H1 (cell line): Measurements from ENCODE around the gene THAP4.

Source experiments
- BCL11A ChIP-seq, 2 experiments: IDR thresholded peaks; one replicate each; pipeline ENCODE4 v1.6.1; 2011; ENCODE audit warnings: low read depth in 2 of 2, low read length in 2 of 2, mild to moderate bottlenecking in 2 of 2
- CEBPB ChIP-seq: IDR thresholded peaks from 2 replicates; pipeline ENCODE4 v1.6.1; 2012; ENCODE audit warnings: low read depth, low read length
- EP300 ChIP-seq, 2 experiments: IDR thresholded peaks; 1 replicate in 1 of 2; 2 replicates in 1 of 2; pipeline ENCODE4 v1.6.1; 2011 to 2012; ENCODE audit warnings: low read depth in 2 of 2, low read length in 2 of 2, mild to moderate bottlenecking in 2 of 2, borderline replicate concordance in 1 of 2, inconsistent platforms in 1 of 2, moderate library complexity in 1 of 2
- HDAC6 ChIP-seq: IDR thresholded peaks from one replicate; pipeline ENCODE4 v1.7.1; 2012; ENCODE audit warnings: low read depth, mild to moderate bottlenecking, inconsistent platforms, low read length, moderate library complexity
- JUN ChIP-seq: IDR thresholded peaks from 2 replicates; pipeline ENCODE4 v1.6.1; 2011; ENCODE audit warnings: low read depth, mild to moderate bottlenecking, improper control_type of control experiment, low read length
- POLR2A ChIP-seq, 2 experiments: IDR thresholded peaks; 1 replicate in 1 of 2; 2 replicates in 1 of 2; pipeline ENCODE4 v1.6.1; 2011; ENCODE audit warnings: low read depth in 2 of 2, low read length in 2 of 2, mild to moderate bottlenecking in 2 of 2; ENCODE audit errors: control extremely low read depth in 1 of 2
- POLR2AphosphoS5 ChIP-seq: IDR thresholded peaks from 2 replicates; pipeline ENCODE4 v1.6.1; 2011; ENCODE audit warnings: low read depth, low read length
- RAD21 ChIP-seq, 2 experiments: IDR thresholded peaks in 1 of 2; conservative IDR thresholded peaks in 1 of 2; 2 replicates each; pipeline ENCODE4 v1.6.1; 2011; ENCODE audit warnings: low read depth in 2 of 2, low read length in 2 of 2, improper control_type of control experiment in 1 of 2, inconsistent platforms in 1 of 2, mild to moderate bottlenecking in 1 of 2, moderate library complexity in 1 of 2
- SP1 ChIP-seq: IDR thresholded peaks from 2 replicates; pipeline ENCODE4 v1.6.1; 2011; ENCODE audit warnings: low read depth, low read length
- TAF7 ChIP-seq: optimal IDR thresholded peaks from 2 replicates; pipeline ENCODE3; 2011; ENCODE audit warnings: low read depth, mild to moderate bottlenecking, inconsistent platforms, low read length, moderate library complexity, borderline replicate concordance
- TCF12 ChIP-seq: IDR thresholded peaks from 2 replicates; pipeline ENCODE4 v1.6.1; 2011; ENCODE audit warnings: low read depth, mild to moderate bottlenecking, low read length
- TF ChIP-seq, protein P1 (sequence below): IDR thresholded peaks from 2 replicates; pipeline ENCODE4 v1.6.1; 2012; ENCODE audit warnings: inconsistent platforms
- TF ChIP-seq, protein P2 (sequence below), 3 experiments: IDR thresholded peaks; 1 replicate in 2 of 3; 2 replicates in 1 of 3; pipeline versions ENCODE4 v1.5.1 to v1.6.1; 2011; ENCODE audit warnings: low read length in 3 of 3, mild to moderate bottlenecking in 3 of 3, inconsistent platforms in 2 of 3, low read depth in 1 of 3, moderate library complexity in 1 of 3; ENCODE audit not compliant: insufficient read depth in 1 of 3; ENCODE audit errors: control extremely low read depth in 1 of 3
- TF ChIP-seq, protein P3 (sequence below): IDR thresholded peaks from 2 replicates; pipeline ENCODE4 v1.6.1; 2012; ENCODE audit warnings: low read length, inconsistent platforms

DNA sequence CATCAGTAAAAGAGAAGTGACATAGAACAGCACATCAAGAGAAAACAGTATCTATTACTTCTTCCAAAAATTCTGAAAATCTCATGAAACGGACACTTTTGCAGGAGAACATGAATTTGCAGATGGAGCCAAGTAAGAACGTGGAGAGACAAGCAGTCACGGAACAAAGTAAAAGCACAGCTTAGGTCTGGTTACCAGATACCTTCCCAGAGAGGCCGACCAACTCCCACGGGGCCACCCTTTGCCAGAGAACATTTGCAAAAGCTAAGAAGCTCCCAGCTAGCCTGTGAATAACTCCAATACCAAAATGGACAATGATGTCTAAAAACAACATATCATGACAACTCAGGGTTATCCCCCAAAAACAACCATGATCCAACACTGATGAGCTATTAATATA is 38.9 kb downstream of the THAP4 start:
- TF ChIP-seq CEBPB = no peak
- TF ChIP-seq, protein P1, sequence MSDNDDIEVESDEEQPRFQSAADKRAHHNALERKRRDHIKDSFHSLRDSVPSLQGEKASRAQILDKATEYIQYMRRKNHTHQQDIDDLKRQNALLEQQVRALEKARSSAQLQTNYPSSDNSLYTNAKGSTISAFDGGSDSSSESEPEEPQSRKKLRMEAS = no peak
- no peak for TF ChIP-seq RAD21 (IDR thresholded peaks at IDR 0.05 in 1 of 2, conservative IDR thresholded peaks at IDR 0.05 in 1 of 2; ENCODE audit: low read depth in 2 of 2, low read length in 2 of 2)
- no peak for TF ChIP-seq SP1
- no peak for TF ChIP-seq POLR2A (IDR thresholded peaks at IDR 0.05; ENCODE audit: control extremely low read depth in 1 of 2, low read depth in 2 of 2, low read length in 2 of 2)
- TF ChIP-seq, protein P2, sequence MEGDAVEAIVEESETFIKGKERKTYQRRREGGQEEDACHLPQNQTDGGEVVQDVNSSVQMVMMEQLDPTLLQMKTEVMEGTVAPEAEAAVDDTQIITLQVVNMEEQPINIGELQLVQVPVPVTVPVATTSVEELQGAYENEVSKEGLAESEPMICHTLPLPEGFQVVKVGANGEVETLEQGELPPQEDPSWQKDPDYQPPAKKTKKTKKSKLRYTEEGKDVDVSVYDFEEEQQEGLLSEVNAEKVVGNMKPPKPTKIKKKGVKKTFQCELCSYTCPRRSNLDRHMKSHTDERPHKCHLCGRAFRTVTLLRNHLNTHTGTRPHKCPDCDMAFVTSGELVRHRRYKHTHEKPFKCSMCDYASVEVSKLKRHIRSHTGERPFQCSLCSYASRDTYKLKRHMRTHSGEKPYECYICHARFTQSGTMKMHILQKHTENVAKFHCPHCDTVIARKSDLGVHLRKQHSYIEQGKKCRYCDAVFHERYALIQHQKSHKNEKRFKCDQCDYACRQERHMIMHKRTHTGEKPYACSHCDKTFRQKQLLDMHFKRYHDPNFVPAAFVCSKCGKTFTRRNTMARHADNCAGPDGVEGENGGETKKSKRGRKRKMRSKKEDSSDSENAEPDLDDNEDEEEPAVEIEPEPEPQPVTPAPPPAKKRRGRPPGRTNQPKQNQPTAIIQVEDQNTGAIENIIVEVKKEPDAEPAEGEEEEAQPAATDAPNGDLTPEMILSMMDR (IDR thresholded peaks at IDR 0.05; ENCODE audit: control extremely low read depth in 1 of 3, insufficient read depth in 1 of 3, low read depth in 1 of 3, low read length in 3 of 3) = no peak
- TF ChIP-seq EP300 (IDR thresholded peaks at IDR 0.05; ENCODE audit: borderline replicate concordance in 1 of 2, low read depth in 2 of 2, low read length in 2 of 2) = no peak
- no peak for TF ChIP-seq TCF12
- TF ChIP-seq BCL11A (IDR thresholded peaks at IDR 0.05; ENCODE audit: low read depth in 2 of 2, low read length in 2 of 2) = no peak
- TF ChIP-seq POLR2AphosphoS5 = no peak
- TF ChIP-seq, protein P3, sequence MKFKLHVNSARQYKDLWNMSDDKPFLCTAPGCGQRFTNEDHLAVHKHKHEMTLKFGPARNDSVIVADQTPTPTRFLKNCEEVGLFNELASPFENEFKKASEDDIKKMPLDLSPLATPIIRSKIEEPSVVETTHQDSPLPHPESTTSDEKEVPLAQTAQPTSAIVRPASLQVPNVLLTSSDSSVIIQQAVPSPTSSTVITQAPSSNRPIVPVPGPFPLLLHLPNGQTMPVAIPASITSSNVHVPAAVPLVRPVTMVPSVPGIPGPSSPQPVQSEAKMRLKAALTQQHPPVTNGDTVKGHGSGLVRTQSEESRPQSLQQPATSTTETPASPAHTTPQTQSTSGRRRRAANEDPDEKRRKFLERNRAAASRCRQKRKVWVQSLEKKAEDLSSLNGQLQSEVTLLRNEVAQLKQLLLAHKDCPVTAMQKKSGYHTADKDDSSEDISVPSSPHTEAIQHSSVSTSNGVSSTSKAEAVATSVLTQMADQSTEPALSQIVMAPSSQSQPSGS = no peak
- TF ChIP-seq HDAC6 = no peak
- TF ChIP-seq TAF7 = no peak
- no peak for TF ChIP-seq JUN
